ENCODE results near the gene SERTM2. TPM values are rescaled to one million over a fixed set of nuclear protein-coding genes. Genes with fewer than 3 reads are reported as not detected.

SERTM2 gene
- total RNA-seq, 6 donors from 2014 or later, result 0.09 to 0.27 TPM; not detected in 4

- no peak overlapping the region for H3K27ac ChIP-seq
- H3K9me3 ChIP-seq, result no peaks in the 10 kb centered on the region
- 42 to 47% methylated on average over 2 of the region's 2 CpGs for WGBS, 2 donors
These were observed 7.9 kb upstream of the SERTM2 start for GRCh38 chrX:111503485-111503993.

GRCh38 chrX:111504941-111505340, 6.5 kb upstream of the SERTM2 start:
- no peak overlapping the region for H3K27ac ChIP-seq
- H3K4me3 ChIP-seq, result no peak overlapping the region
- H3K9me3 ChIP-seq, result no peaks in the 10 kb centered on the region
- WGBS, 2 donors, result 49 to 55% methylated on average over 6 of the region's 6 CpGs
- ATAC-seq (ENCODE audit: low FRiP score in 2 of 2) (no peak), DNase-seq (no peak)
- TF ChIP-seq EP300 (IDR thresholded peaks at IDR 0.05) (no peak), CTCF (IDR thresholded peaks at IDR 0.05) (no peak), POLR2A (IDR thresholded peaks at IDR 0.05) (no peak), POLR2AphosphoS5 (IDR thresholded peaks at IDR 0.05) (no peak)
- H3K27me3 ChIP-seq, result no peaks in the 10 kb centered on the region
- no peaks in the 10 kb centered on the region for H3K36me3 ChIP-seq
- H3K4me1 ChIP-seq, result no peaks in the 10 kb centered on the region

More at GRCh38 chrX:111503485-111503993, 7.9 kb upstream of the SERTM2 start:
- no peak overlapping the region for H3K4me3 ChIP-seq
- TF ChIP-seq CTCF (IDR thresholded peaks at IDR 0.05) (no peak), POLR2AphosphoS5 (IDR thresholded peaks at IDR 0.05) (no peak)
- H3K36me3 ChIP-seq, result no peaks in the 10 kb centered on the region
- ATAC-seq (ENCODE audit: low FRiP score in 2 of 2) (no peak), DNase-seq (no peak)
- no peaks in the 10 kb centered on the region for H3K4me1 ChIP-seq
- H3K27me3 ChIP-seq, result no peaks in the 10 kb centered on the region

GRCh38 chrX:111505783-111506182, 5.7 kb upstream of the SERTM2 start:
- ATAC-seq (ENCODE audit: low FRiP score in 2 of 2), result no peak
- Histone ChIP-seq H3K27ac (no peak overlapping the region), H3K27me3 (no peaks in the 10 kb centered on the region), H3K36me3 (no peaks in the 10 kb centered on the region), H3K4me1 (no peaks in the 10 kb centered on the region), H3K4me3 (no peak overlapping the region), H3K9me3 (no peaks in the 10 kb centered on the region)
- no peak for TF ChIP-seq EP300 (IDR thresholded peaks at IDR 0.05)
- TF ChIP-seq POLR2A (IDR thresholded peaks at IDR 0.05), result no peak
- no peak for DNase-seq
- 85 to 92% methylated on average over 2 of the region's 2 CpGs for WGBS, 2 donors

- no peak overlapping the region for H3K4me3 ChIP-seq
- H3K27me3 ChIP-seq, result no peaks in the 10 kb centered on the region
- TF ChIP-seq POLR2A (IDR thresholded peaks at IDR 0.05), result no peak
- no peak for TF ChIP-seq CTCF (IDR thresholded peaks at IDR 0.05)
- no peak for TF ChIP-seq EP300 (IDR thresholded peaks at IDR 0.05)
- TF ChIP-seq POLR2AphosphoS5 (IDR thresholded peaks at IDR 0.05), result no peak
- ATAC-seq (ENCODE audit: low FRiP score in 2 of 2), result no peak
- 73 to 100% methylated on average over 1 of the region's 1 CpG for WGBS, 2 donors
- no peaks in the 10 kb centered on the region for H3K4me1 ChIP-seq
- no peak for DNase-seq
- H3K36me3 ChIP-seq, result no peaks in the 10 kb centered on the region
- H3K27ac ChIP-seq, result no peak overlapping the region
- no peaks in the 10 kb centered on the region for H3K9me3 ChIP-seq
These were observed 4.6 kb upstream of the SERTM2 start for GRCh38 chrX:111506826-111507225.

GRCh38 chrX:111507933-111508332, 3.5 kb upstream of the SERTM2 start:
- H3K36me3 ChIP-seq, result no peaks in the 10 kb centered on the region
- H3K9me3 ChIP-seq, result no peaks in the 10 kb centered on the region
- TF ChIP-seq EP300 (IDR thresholded peaks at IDR 0.05) (no peak), POLR2AphosphoS5 (IDR thresholded peaks at IDR 0.05) (no peak), POLR2A (IDR thresholded peaks at IDR 0.05) (no peak), CTCF (IDR thresholded peaks at IDR 0.05) (no peak)
- H3K4me3 ChIP-seq, result no peak overlapping the region
- H3K27ac ChIP-seq, result no peak overlapping the region
- ATAC-seq (ENCODE audit: low FRiP score in 2 of 2) (no peak), DNase-seq (no peak)
- no peaks in the 10 kb centered on the region for H3K4me1 ChIP-seq
- no peaks in the 10 kb centered on the region for H3K27me3 ChIP-seq
